WTC11 (cell line): Measurements from ENCODE around the gene ONECUT2.

Experiments used
- ATF3 ChIP-seq: sonication (generic); formaldehyde crosslinking; conservative IDR thresholded peaks from 2 replicates; pipeline ENCODE4 v1.8.1; 2022; ENCODE audit warnings: mild to moderate bottlenecking, missing genetic modification reagents
- CTCF ChIP-seq: fragments of 200-600 bp; IDR thresholded peaks from 2 replicates; pipeline ENCODE4 v1.8.0; 2022; ENCODE audit warnings: antibody characterized with exemption
- GABPB1 ChIP-seq: sonication (generic); formaldehyde crosslinking; IDR thresholded peaks from 2 replicates; pipeline ENCODE4 v1.8.1; 2023; ENCODE audit warnings: mild to moderate bottlenecking, missing genetic modification reagents
- IRF2 ChIP-seq: sonication (generic); formaldehyde crosslinking; IDR thresholded peaks from 2 replicates; pipeline ENCODE4 v1.8.0; 2022; ENCODE audit warnings: low read depth, missing genetic modification reagents, borderline replicate concordance
- PRDM15 ChIP-seq: sonication (generic); formaldehyde crosslinking; IDR thresholded peaks from 2 replicates; pipeline ENCODE4 v1.8.0; 2022; ENCODE audit warnings: missing genetic modification reagents
- RELA ChIP-seq: sonication (generic); formaldehyde crosslinking; IDR thresholded peaks from 2 replicates; pipeline ENCODE4 v1.8.1; 2022; ENCODE audit warnings: missing genetic modification reagents, mild to moderate bottlenecking, borderline replicate concordance

GRCh38 chr18:57466745-57467409, 31.7 kb downstream of the ONECUT2 start:
- TF ChIP-seq CTCF (no peak), ATF3 (no peak), RELA (CRISPR knock-in tag) (no peak), PRDM15 (CRISPR knock-in tag) (no peak), IRF2 (CRISPR knock-in tag) (no peak), GABPB1 (CRISPR knock-in tag) (no peak)
